NCI-H187 (cell line): ENCODE data around the gene DSCAM.
"Not testable (repeated sequence)": the region's sequence is repeated elsewhere in the genome, so short reads cannot be mapped to it uniquely, and the experiment has no call there.

Experiments used
- DNase-seq, 2 experiments: peaks; one replicate each; lab custom pipeline; 2025; lab: John Stamatoyannopoulos, UW

The DSCAM gene

DNA sequence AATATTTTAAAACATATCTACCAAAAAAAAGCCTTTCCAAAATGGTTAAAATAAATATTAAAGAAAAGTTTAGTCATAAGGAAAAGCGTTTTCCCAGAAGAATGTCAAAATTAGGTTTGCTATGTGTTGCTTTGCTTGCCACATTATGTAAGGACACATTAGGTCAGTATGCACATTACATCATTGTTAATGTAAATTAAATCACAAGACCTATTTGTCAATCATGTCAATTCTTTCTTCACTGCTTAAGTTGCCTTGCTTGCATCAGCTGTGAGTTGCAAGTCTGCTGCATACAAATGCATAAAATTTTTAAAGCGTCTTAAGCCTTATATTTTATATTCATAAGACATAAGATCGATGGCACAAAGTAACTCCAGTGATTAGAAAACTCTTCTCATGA, 530.9 kb downstream of the DSCAM start:
- no peak for DNase-seq

DNA sequence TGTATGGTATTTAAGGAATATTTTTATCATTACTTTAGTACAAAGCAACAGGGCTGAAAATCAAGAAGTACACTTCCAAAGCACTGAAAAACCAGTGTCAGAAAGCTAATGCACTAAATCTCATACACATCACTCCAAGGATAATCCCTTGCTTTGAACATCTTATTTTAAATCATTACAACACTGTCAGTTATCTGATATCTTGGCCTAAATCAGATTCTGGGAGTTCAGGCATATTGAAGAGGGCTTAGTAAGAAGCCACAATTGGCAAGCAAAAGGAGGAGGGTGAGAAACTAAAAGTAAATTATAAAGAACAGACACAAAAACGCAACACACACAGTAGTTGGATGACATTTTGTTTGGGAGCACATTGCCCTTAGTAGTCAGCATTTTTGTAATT, 531.3 kb downstream of the DSCAM start:
- DNase-seq, result no peak

DNA sequence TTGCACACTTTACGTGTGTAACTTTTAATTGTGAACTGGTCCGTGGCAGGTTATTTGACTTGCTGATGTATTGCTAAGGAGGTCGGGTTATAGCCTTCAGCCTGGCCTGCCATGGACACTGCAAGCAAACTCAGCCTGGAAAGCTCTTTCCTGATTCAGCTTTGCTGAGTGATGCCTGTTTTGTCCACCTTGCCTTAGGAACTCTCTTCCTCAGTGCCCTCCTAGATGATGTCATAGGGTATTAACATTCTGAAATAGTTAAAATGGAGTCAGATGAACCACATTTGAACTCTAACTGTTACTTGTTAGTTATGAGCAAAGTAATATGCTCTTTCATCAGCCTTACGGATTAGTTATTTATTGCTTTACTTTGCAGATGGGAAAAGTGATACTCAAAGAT, 533.7 kb downstream of the DSCAM start:
- DNase-seq, result no peak

DNA sequence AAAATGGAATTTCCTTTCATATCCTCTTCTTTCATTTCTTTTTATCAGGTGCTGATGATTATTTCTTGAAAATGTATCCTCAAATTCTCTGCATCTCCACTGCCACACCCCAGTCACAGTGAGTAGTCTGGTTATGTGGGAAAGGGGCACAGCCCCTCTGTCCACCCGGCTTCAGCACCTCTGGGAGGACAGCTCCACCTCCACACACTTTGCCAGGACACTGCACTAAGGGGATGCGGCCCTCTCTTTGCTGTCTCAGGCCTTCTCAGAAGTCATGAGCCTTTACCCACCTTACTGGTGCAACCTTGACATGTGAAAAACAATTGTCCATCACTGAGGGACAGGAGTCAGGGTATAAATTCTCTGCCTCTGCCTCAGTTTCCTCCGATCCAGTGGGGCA, 546.7 kb downstream of the DSCAM start:
- no peak for DNase-seq

DNA sequence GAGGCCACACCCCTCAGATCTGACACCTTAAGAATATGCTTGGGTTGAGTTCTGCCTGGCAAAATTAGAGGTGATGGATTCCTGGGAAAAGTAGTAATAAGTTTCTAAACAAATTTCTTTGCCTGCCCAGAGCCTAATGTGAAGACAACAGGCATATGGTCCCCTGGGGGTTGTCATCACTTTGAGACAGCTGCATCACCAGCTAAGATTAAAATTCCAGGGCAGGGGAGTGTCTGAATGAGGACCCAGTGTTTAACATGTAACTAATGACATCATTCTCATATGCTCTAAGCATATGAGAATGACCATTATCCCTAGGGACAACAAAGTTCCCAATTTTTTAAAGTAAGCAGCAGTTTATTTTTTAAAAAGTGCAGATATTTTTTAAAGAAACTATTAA, 547.5 kb downstream of the DSCAM start:
- DNase-seq, result no peak

DNA sequence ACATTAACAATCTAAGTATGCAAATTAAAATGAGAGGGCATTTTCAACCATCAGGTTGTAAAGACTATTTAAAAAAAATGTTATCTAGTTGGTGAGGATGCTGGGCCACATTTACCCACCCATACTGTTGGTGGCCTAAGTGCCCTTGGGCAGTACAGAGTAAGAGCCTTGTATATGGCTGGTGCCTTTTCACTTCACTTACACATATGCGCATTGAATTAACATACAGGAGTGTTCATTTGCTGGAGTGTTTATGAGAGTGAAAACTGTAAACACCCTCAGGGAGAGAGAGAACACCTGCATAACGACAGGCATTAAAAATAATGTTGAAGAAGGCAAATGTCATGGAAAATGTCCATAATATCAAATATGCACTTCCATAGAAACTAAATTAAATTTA, 552.6 kb downstream of the DSCAM start:
- no peak for DNase-seq

DNA sequence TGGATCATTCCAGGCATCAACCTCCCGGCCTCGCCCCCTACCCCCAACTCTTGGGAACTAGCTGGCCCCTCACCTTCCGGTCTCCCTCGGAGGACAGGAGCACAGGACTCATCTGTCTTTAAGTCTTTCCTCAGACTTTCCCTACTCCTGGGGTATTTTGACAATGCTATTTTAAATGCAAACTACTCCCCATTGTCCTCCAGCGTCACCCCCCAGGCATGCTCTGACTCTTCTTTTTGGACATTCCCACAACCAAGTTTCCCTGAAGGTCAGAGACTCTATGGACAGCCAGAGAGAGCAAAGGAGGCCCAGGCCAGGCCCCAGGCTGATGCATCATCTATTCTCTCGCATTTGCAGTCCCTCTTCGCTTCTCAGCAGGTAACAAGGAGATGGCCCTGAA, 555.4 kb downstream of the DSCAM start:
- DNase-seq, result no peak

DNA sequence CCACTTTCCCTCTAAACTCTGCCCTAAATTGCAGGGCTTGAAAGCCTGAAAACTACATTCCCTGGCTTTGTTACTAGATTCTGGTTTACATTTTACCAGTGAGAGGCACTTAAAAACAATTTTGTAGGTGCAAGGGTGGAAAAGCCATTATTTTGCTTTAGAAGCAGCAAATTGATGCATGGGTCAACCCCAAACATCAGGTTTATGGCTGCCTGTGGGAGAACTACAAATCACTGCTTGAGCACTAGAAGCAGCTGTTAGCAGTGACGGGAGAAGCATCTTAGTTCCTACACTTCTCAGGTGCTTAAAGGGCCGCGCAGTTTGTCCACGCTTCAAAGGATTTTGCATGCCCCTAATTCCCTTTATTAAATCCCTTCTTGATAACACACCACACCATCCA, 562.5 kb downstream of the DSCAM start:
- DNase-seq, result peak in 1 of 2 experiments; percentile 24

DNA sequence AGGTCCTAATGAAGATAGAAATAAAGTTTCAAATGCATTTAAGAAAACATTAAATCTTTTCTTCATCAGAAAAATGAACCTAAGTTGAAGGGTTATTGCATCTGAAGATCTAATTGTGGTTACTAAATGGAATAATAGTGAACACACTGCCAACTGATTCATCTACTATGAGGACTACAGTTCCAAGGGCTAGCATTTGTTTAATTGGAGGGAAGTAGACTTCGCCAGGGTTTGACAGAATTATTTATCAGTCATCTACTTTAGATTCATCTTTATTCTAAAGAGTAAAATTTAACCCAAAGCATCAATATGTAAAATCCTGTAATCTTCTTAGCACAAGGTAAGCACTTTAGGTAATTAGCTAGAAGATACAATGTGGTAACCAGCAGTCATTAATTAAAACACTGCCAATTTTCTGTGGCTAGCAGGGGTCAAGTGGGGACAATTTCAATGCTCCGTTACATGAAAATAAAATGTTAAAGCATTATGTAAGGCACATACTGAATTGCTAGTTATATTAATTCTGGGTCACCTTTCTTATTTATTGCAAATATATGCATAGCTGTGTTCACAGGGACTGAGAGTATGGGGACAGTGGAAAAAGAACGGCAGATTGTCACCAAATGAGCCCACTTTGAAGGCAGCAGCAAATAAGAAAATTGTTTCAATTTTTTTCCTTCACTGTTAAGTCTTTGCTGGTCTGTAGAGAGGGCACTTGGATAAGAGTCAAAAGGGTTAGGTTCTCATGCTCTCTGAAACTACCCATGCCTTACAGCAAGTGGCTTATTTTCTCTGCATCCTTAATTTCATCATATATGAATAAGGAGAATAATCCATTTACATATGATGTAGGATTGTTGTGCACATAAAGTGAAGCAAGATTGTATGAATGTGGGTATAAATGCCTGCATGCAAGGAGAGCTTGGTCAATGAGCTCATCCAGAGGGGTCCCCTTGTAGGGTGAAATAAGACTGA, 563.8 kb downstream of the DSCAM start:
- no peak for DNase-seq

DNA sequence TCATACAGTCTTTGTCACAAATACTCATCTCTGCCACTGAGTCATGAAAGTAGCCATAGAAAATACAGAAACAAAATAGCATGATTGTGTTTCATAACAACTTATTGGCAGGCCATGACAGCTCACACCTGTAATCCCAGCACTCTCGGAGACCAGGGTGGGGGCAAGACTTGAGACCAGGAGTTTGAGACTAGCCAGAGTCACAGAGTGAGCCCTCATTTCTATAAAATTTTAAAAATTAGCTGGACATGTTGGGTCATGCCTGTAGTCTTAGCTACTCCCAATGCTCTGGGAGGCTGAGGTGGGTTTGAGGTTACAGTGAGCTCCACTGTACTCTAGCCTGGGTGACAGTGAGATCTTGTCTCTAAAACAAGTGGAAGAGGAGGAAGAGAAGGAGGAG, 568.6 kb downstream of the DSCAM start:
- no peak for DNase-seq

DNA sequence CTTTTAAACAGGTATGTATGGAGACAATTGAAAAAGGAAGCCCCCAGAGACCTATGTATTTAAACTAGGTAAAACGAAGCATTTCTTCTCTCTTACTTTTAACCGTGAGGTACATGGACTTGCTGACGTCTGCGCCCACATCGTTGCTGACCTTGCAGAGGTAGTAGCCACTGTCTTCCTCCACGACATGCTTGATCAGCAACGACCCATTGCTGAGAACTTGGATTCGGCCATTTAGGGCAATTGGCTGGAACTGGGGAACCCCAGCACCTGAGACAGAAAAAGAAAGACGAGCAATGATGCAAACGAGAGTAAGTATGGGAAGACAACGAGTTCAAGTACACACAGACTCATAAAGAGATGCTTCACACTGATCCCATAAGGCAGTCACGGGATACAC, 571.0 kb downstream of the DSCAM start:
- no peak for DNase-seq

DNA sequence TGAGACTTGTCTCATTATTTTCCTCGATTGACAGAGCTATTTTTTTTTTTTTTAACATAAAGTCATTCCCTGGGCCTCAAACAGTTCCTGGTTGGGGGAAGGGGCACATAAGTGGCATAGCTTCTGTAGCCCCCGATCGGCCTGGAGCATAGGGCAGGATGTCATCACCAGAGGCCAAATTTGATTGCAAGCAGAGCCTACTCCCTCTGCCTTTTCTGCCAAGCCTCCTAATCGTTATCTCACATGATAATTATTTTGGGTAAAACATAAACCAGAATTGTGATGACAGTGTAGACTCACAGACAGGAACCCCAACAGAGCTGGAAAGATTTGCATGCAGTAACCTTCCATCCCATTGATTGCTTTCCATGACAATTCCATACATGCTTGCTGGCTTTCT, 574.9 kb downstream of the DSCAM start:
- no peak for DNase-seq

DNA sequence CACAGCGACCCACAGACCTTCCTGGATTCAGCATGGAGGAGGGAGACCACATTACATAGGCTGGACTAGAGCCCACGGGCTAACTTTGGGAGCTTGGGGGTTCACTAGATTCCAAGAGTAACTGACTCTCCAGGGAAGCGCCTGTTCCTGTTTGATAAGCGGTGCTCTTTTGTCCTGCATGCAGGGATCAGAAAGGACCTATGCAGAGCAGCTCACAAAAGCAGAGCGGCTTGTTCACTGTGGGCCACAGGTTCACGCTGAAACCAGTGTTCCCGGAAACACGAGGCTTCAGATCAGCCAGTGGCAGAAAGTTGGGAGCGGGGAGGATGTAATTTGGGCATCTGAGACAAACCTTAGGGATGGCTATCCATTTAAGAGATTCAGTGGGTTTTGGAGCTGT, 575.8 kb downstream of the DSCAM start:
- no peak for DNase-seq

DNA sequence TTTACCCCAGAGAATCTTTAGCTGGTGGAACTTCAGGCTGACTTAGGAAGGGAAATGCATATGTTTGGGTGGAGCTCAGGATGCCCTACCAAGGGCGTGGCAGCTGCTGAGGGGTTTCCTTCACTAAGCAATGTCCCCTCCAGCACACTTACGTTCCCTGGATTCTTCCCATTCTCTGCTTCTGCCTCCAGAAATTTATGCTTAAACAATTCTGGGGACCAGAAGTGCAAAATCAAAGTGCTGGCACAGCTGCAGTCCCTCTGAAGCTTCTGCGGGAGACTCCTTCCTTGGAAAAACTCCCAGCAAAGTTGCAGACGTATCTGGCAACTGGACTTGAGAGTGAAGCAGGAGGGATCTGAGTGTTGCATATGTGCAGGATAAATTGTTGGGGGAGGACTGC, 576.9 kb downstream of the DSCAM start:
- no peak for DNase-seq

DNA sequence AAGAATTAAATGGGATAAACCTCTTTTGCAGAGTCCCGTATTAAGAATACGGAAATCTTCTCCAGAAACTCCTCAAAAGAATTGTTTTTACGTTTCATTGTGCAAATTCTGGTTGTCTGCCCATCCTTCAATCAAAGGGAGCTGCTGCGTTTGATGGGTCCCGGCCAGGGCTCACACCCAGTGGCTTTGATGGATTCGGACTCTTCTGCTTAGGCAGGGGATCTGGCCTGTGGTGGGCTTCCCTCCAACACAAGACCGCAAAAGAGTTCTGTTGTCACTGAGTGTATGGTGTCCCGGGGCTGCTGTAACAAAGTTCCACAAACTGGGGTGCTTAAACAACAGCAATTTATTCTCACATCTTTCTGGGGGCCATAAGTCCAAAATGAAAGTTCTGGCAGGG, 577.7 kb downstream of the DSCAM start:
- no peak for DNase-seq

DNA sequence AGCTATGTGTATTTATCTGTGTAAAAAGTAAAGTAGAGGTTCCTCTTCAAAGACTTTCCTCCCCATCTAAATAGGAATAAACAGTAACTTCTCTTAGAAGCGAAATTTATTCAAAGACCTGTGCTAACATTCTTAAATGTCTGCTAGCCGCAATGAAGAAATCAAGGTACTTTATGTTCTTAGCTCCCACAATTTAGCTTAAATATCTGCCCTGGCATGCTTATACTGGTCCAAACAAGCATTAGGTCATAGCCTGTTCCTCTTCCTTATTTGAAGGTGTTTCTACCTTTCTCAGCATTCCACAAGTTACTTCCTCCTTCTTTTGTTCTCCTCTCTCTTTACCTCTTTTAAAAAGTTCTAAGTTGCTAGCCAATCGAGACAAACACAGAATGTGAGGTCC, 588.5 kb downstream of the DSCAM start:
- not testable (repeated sequence) for DNase-seq

DNA sequence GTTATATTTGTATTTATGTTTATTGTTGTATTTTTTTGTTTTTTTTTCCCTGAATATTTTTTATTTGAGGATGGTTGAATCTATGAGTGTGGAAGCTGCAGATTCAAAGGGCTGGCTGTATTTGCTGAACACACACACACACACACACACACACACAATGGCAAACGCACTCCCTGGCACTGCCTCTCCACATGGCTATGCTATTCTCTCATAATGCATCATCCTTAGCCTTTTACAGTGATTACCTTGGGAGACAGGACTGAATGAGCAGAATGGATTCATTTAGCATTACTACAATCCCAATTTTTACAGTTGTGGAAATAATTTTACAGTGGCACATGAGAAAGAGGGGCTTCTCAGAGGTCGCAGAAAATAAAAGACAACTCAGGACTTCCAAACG, 589.6 kb downstream of the DSCAM start:
- no peak for DNase-seq

DNA sequence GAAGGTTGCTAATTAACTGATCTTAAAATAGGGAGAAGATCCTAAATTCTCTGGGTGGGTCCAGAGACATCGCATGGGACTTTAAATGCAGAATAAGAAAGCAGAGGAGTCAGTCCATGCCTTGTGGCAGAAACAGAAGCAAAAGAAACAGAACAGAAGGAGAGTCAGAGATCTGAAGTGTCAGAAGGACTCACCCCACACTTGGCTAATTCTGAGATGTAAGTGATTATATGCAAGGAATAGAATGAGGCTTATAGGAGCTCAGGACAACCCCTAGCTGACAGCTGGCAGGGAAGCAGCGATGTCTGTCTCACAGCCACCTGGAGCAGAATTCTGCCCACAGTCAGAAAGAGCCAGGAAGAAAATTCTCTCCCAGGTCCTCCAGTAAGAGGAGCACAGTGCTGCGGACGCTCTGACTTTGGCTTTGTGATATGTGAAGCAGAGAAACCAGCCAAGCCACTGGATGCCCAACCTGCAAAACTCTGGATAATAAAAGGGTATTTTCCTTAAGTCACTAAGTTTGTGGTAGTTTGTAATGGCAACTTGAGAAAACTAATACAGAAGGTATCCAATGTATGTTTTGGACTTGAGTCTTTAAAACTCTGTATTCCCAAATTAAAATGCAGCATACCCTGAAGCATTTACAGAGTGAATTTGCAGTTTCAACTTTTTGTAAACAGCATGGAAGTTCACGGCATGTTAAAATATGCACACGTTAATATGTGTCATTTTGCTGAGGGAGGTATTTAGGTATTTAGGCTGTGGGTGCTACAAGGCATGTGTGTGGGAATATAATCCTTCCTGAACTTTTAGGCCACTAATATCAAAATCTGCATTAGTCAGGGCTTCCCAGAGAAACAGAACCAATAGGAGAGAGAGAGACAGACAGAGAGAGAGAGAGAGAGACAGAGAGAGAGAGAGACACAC, 591.2 kb downstream of the DSCAM start:
- no peak for DNase-seq

DNA sequence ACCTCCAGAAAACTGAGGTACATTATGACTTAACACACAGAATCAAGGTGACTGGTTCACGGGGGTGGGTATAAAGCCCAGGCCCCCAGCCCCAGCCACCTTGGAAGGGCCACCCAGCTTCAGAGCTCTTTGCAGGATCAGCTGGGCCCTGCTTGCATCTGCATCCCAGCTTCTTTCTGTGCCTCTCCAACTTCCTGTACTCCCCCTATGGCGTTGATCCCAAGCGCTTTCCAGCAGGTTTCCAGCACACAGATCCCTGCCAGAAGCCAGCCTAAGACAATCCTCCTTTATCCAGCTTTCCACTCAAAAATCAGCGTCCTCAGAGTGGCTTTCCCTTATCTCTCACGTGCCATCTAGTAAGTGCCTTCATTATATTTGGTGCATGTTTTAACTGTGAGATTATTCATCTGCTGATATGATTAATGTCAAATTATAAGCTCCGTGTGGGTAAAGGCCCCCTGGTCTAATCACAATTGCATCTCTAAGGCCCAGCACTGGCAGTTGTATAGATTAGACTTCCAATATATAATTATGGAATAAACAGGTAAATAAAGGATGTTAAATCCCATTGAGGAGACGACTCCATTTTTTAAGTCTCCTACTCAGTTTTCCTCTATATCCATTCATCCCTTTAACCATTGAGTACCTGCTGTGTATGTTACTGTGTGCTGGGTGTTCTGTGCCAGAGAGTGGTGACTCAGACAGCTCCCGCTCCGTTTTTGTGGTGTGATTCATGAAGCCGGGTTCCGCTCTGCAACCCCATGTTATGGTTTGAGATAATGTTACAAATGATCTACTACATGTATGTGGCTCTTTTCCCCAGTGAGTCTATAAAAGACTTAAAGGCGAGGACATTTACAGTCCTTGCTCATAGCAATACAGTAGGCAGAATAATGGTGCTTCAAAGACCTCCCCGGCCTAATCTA, 592.2 kb downstream of the DSCAM start:
- DNase-seq, result no peak

DNA sequence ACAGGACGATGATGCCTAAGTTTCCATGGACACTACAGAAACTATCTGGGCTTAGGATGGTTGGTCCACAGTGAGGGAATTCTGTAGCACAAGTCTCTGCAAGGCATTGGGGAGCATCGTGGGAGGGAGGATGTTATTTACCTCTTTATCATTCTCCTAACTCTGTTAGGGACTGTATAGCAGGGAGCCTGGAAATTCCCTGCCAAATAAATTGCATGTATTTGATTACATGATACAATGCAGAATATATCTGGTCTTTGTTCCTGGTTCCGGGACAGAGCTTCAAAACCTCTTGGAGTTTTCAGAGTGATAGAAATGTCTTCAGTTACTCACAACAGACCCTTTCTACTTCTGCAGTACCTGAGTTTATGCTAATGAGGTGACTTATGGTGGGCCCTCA, 593.8 kb downstream of the DSCAM start:
- no peak for DNase-seq

DNA sequence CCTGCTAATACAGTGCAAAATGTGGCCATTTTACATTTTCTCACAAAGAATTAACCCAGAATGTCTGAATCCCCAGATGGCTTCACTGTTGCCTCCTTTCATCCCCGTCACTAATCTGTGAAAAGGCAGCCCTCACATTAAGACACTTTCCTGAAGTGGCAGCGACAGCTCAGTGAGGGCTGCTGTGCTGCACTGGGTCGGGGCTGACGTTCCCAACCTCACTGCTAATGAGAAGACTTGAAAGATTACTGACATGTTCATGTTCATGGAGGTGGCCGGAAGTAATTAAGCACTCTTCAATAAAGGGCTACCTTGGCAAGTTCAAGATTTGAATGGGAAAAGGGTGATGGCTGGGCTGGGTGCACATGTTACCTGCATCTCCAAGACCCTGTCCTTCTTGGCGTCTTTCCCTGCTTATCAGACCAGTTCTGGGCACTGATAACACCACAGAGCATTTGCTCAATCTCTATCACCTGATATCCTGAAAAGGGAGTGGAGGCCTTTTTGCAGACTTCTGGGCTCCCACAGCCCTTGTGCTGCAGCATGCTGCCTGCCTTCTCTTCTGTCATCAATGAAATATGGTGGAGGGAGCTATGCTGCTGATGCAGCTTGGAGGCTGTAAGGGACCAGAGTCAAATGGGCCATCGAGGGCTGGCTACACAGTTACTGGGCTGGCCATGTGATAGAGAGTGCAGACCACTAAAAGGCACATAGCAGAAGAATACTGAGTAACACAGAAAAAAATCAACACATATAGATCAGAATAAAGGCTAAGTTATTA, 596.3 kb downstream of the DSCAM start:
- no peak for DNase-seq
